HEK293 (cell line): ENCODE data around the gene CEP72.

Experiments used
- CTCF ChIA-PET: fragments of 350-600 bp; formaldehyde crosslinking; extraction: SDS; loops from one replicate; lab custom pipeline; 2021; ENCODE audit warnings: antibody characterized with exemption; lab: Yijun Ruan, JAX
- POLR2A ChIA-PET: fragments of 300-600 bp; formaldehyde crosslinking; extraction: SDS; loops from one replicate; lab custom pipeline; 2020; ENCODE audit warnings: antibody characterized with exemption, inconsistent platforms; lab: Yijun Ruan, JAX
- H3K27ac ChIP-seq: fragments of 200-500 bp; sonication (Bioruptor generic); 2 replicates; pipeline ENCODE4 v1.5.1; 2014; ENCODE audit warnings: low read depth, low read length, control low read depth, inconsistent platforms; ENCODE audit errors: extremely low read depth
- H3K36me3 ChIP-seq, 2 experiments: fragments of 200-500 bp in 1 of 2; sonication (Bioruptor generic) in 1 of 2; 1 replicate in 1 of 2; 2 replicates in 1 of 2; pipeline ENCODE4 v1.5.1; 2014 to 2017; ENCODE audit warnings: inconsistent platforms in 2 of 2, low read length in 2 of 2; ENCODE audit not compliant: control insufficient read depth in 2 of 2, insufficient read depth in 1 of 2
- H3K4me1 ChIP-seq: fragments of 200-500 bp; sonication (Bioruptor generic); 2 replicates; pipeline ENCODE4 v1.5.1; 2014; ENCODE audit warnings: mild to moderate bottlenecking, low read length, inconsistent platforms; ENCODE audit not compliant: control insufficient read depth, insufficient read depth
- H3K4me3 ChIP-seq: 2 replicates; pipeline ENCODE4 v1.5.1; 2011; ENCODE audit warnings: low read depth, mild to moderate bottlenecking, control low read depth, low read length, moderate library complexity
- H3K9me3 ChIP-seq: fragments of 200-500 bp; sonication (Bioruptor generic); 2 replicates; pipeline ENCODE4 v1.5.1; 2014; ENCODE audit warnings: low read depth, low read length, inconsistent platforms; ENCODE audit not compliant: control insufficient read depth, insufficient read depth
- BCL11B ChIP-seq: fragments of 450-650 bp; formaldehyde crosslinking; IDR thresholded peaks from 2 replicates; pipeline ENCODE4 v1.5.1; 2016; ENCODE audit warnings: low read depth, missing biosample characterization, missing genetic modification characterization
- FEZF1 ChIP-seq: fragments of 450-650 bp; formaldehyde crosslinking; IDR thresholded peaks from 2 replicates; pipeline ENCODE4 v1.5.1; 2016; ENCODE audit warnings: missing biosample characterization, missing genetic modification characterization
- GLIS1 ChIP-seq: fragments of 450-650 bp; formaldehyde crosslinking; IDR thresholded peaks from 2 replicates; pipeline ENCODE4 v1.5.1; 2016; ENCODE audit warnings: missing biosample characterization, missing genetic modification characterization
- HIC1 ChIP-seq: fragments of 450-650 bp; formaldehyde crosslinking; IDR thresholded peaks from 2 replicates; pipeline ENCODE4 v1.5.1; 2016; ENCODE audit warnings: missing biosample characterization, missing genetic modification characterization
- SP3 ChIP-seq: fragments of 450-650 bp; formaldehyde crosslinking; IDR thresholded peaks from 2 replicates; pipeline ENCODE4 v1.5.1; 2016; ENCODE audit warnings: missing biosample characterization, missing genetic modification characterization
- TCF7L2 ChIP-seq: IDR thresholded peaks from 2 replicates; pipeline ENCODE4 v1.6.1; 2011; ENCODE audit warnings: low read depth, mild to moderate bottlenecking, inconsistent platforms, low read length, moderate library complexity, borderline replicate concordance
- ZBTB17 ChIP-seq: fragments of 450-650 bp; formaldehyde crosslinking; IDR thresholded peaks from 2 replicates; pipeline ENCODE4 v1.5.1; 2016; ENCODE audit warnings: missing biosample characterization, missing genetic modification characterization
- ZBTB21 ChIP-seq: fragments of 450-650 bp; formaldehyde crosslinking; IDR thresholded peaks from 2 replicates; pipeline ENCODE4 v1.5.1; 2017; ENCODE audit warnings: missing biosample characterization, missing genetic modification characterization
- ZBTB7A ChIP-seq: fragments of 450-650 bp; formaldehyde crosslinking; IDR thresholded peaks from 2 replicates; pipeline ENCODE4 v1.5.1; 2016; ENCODE audit warnings: low read depth, missing biosample characterization, missing genetic modification characterization
- ZFHX2 ChIP-seq: fragments of 450-650 bp; formaldehyde crosslinking; conservative IDR thresholded peaks from 2 replicates; pipeline ENCODE4 v1.5.1; 2016; ENCODE audit warnings: missing biosample characterization, missing genetic modification characterization
- ZNF2 ChIP-seq: fragments of 450-650 bp; formaldehyde crosslinking; IDR thresholded peaks from 2 replicates; pipeline ENCODE4 v1.5.1; 2016; ENCODE audit warnings: missing biosample characterization, missing genetic modification characterization
- ZNF211 ChIP-seq: fragments of 450-650 bp; formaldehyde crosslinking; IDR thresholded peaks from 2 replicates; pipeline ENCODE4 v1.5.1; 2016; ENCODE audit warnings: low read depth, missing biosample characterization, missing genetic modification characterization
- ZNF302 ChIP-seq: fragments of 450-650 bp; formaldehyde crosslinking; IDR thresholded peaks from 2 replicates; pipeline ENCODE4 v1.5.1; 2016; ENCODE audit warnings: missing biosample characterization, missing genetic modification characterization, low read depth
- ZNF354C ChIP-seq: fragments of 450-650 bp; formaldehyde crosslinking; IDR thresholded peaks from 2 replicates; pipeline ENCODE4 v1.5.1; 2016; ENCODE audit warnings: missing biosample characterization, missing genetic modification characterization, low read depth, borderline replicate concordance
- ZNF423 ChIP-seq: fragments of 450-650 bp; formaldehyde crosslinking; IDR thresholded peaks from 2 replicates; pipeline ENCODE4 v1.5.1; 2016; ENCODE audit warnings: missing biosample characterization, missing genetic modification characterization
- ZNF48 ChIP-seq: fragments of 450-650 bp; formaldehyde crosslinking; IDR thresholded peaks from 2 replicates; pipeline ENCODE4 v1.5.1; 2016; ENCODE audit warnings: missing biosample characterization, missing genetic modification characterization
- ZNF513 ChIP-seq: fragments of 450-650 bp; IDR thresholded peaks from 2 replicates; pipeline ENCODE4 v1.5.1; 2018; ENCODE audit warnings: missing biosample characterization, missing genetic modification characterization
- ZNF530 ChIP-seq: fragments of 450-650 bp; formaldehyde crosslinking; IDR thresholded peaks from 2 replicates; pipeline ENCODE4 v1.5.1; 2016; ENCODE audit warnings: low read depth, missing biosample characterization, missing genetic modification characterization
- ZNF555 ChIP-seq: fragments of 450-650 bp; formaldehyde crosslinking; conservative IDR thresholded peaks from 2 replicates; pipeline ENCODE4 v1.5.1; 2017; ENCODE audit warnings: missing biosample characterization, mild to moderate bottlenecking, missing genetic modification characterization, inconsistent platforms
- ZNF621 ChIP-seq: fragments of 450-650 bp; formaldehyde crosslinking; IDR thresholded peaks from 2 replicates; pipeline ENCODE4 v1.5.1; 2017; ENCODE audit warnings: missing biosample characterization, missing genetic modification characterization
- TF ChIP-seq, protein P1 (sequence below): fragments of 450-650 bp; formaldehyde crosslinking; IDR thresholded peaks from 2 replicates; pipeline ENCODE4 v1.5.1; 2017; ENCODE audit warnings: missing biosample characterization, missing genetic modification characterization
- TF ChIP-seq, protein P2 (sequence below): fragments of 450-650 bp; formaldehyde crosslinking; IDR thresholded peaks from 2 replicates; pipeline ENCODE4 v1.5.1; 2016; ENCODE audit warnings: missing biosample characterization, missing genetic modification characterization
- TF ChIP-seq, protein P3 (sequence below): fragments of 450-650 bp; formaldehyde crosslinking; IDR thresholded peaks from 2 replicates; pipeline ENCODE4 v1.5.1; 2016; ENCODE audit warnings: missing biosample characterization, missing genetic modification characterization

The CEP72 gene

GRCh38 chr5:672329-673160, 60.4 kb downstream of the CEP72 start (continued):
- TF ChIP-seq, protein P1, sequence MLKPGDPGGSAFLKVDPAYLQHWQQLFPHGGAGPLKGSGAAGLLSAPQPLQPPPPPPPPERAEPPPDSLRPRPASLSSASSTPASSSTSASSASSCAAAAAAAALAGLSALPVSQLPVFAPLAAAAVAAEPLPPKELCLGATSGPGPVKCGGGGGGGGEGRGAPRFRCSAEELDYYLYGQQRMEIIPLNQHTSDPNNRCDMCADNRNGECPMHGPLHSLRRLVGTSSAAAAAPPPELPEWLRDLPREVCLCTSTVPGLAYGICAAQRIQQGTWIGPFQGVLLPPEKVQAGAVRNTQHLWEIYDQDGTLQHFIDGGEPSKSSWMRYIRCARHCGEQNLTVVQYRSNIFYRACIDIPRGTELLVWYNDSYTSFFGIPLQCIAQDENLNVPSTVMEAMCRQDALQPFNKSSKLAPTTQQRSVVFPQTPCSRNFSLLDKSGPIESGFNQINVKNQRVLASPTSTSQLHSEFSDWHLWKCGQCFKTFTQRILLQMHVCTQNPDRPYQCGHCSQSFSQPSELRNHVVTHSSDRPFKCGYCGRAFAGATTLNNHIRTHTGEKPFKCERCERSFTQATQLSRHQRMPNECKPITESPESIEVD (tag by site-specific recombination) = peak; percentile 61
- TF ChIP-seq ZNF530 (tag by site-specific recombination) = no peak
- no peak for TF ChIP-seq ZNF211 (tag by site-specific recombination)
- TF ChIP-seq ZNF302 (tag by site-specific recombination) = no peak
- TF ChIP-seq, protein P2, sequence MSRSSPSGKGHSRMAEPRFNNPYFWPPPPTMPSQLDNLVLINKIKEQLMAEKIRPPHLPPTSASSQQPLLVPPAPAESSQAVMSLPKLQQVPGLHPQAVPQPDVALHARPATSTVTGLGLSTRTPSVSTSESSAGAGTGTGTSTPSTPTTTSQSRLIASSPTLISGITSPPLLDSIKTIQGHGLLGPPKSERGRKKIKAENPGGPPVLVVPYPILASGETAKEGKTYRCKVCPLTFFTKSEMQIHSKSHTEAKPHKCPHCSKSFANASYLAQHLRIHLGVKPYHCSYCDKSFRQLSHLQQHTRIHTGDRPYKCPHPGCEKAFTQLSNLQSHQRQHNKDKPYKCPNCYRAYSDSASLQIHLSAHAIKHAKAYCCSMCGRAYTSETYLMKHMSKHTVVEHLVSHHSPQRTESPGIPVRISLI = no peak
- TF ChIP-seq ZBTB7A (tag by site-specific recombination) = no peak
- TF ChIP-seq, protein P3, sequence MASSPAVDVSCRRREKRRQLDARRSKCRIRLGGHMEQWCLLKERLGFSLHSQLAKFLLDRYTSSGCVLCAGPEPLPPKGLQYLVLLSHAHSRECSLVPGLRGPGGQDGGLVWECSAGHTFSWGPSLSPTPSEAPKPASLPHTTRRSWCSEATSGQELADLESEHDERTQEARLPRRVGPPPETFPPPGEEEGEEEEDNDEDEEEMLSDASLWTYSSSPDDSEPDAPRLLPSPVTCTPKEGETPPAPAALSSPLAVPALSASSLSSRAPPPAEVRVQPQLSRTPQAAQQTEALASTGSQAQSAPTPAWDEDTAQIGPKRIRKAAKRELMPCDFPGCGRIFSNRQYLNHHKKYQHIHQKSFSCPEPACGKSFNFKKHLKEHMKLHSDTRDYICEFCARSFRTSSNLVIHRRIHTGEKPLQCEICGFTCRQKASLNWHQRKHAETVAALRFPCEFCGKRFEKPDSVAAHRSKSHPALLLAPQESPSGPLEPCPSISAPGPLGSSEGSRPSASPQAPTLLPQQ (tag by site-specific recombination) = peak; percentile 89
- TF ChIP-seq ZNF48 (tag by site-specific recombination) = no peak
- TF ChIP-seq FEZF1 (tag by site-specific recombination) = no peak
- peak; percentile 67; the same call in 1 of the 2 replicates for TF ChIP-seq ZNF2

- Histone ChIP-seq H3K27ac (peak overlapping the region; percentile 28; the same call in 1 of the 2 replicates), H3K9me3 (no peaks in the 10 kb centered on the region), H3K4me1 (peaks cover 19% of the 10 kb centered on the region), H3K36me3 (peaks cover 0 to 11% of the 10 kb centered on the region in 2 experiments; a peak in 1 of 3 replicates), H3K4me3 (no peak overlapping the region)
- ChIA-PET POLR2A (interaction anchor here (1.0 to 1.8 kb wide), 3 partner anchors 20 to 402 kb away, joined by 5 to 11 read pairs (median 6); partner anchors contain the start of genes BRD9, PDCD6, TPPP and TRIP13), CTCF (interaction anchor here (0.7 to 5.4 kb wide), 8 partner anchors 16 to 495 kb away, joined by 3 to 39 read pairs (median 3); no protein-coding TSS in a partner anchor)
- peak; percentile 87 for TF ChIP-seq BCL11B (tag by site-specific recombination)
- no peak for TF ChIP-seq ZNF555 (tag by site-specific recombination)
- TF ChIP-seq ZNF621 = no peak
- TF ChIP-seq SP3 (tag by site-specific recombination) = no peak
- no peak for TF ChIP-seq HIC1 (tag by site-specific recombination)
- TF ChIP-seq ZNF423 (tag by site-specific recombination) = 0 out of 2 replicates have a peak, but pooled peaks have one; percentile 41
- TF ChIP-seq ZBTB21 (tag by site-specific recombination) = no peak
- TF ChIP-seq ZNF354C (tag by site-specific recombination) = no peak
- no peak for TF ChIP-seq TCF7L2
- TF ChIP-seq GLIS1 = peak; percentile 99
- peak; percentile 10; the same call in 1 of the 2 replicates for TF ChIP-seq ZFHX2 (tag by site-specific recombination)
- no peak for TF ChIP-seq ZNF513
- TF ChIP-seq ZBTB17 (tag by site-specific recombination) = 0 out of 2 replicates have a peak, but pooled peaks have one; percentile 19
Measured at GRCh38 chr5:673161-673830, 61.2 kb downstream of the CEP72 start.
